Measurements from ENCODE around the gene ELMO1. TPM values are rescaled to one million over a fixed set of nuclear protein-coding genes. Genes with fewer than 3 reads are reported as not detected.

The ELMO1 gene
- polyA plus RNA-seq, 1 experiment, result not detected

- TF ChIP-seq CTCF (IDR thresholded peaks at IDR 0.05; ENCODE audit: low read depth, low read length), result no peak
- ChIA-PET CTCF (no interaction called here), POLR2A (no interaction called here)
- DNase-seq (ENCODE audit: low read depth, low spot score), result no peak
- H3K9me3 ChIP-seq (ENCODE audit: control insufficient read depth, insufficient read depth, low read length), result no peaks in the 10 kb centered on the region; the same call in 1 of the 2 replicates
- H3K4me3 ChIP-seq (ENCODE audit: low read depth, low read length), result no peak overlapping the region
- H3K27ac ChIP-seq (ENCODE audit: low read depth, low read length), result no peak overlapping the region
- H3K27me3 ChIP-seq (ENCODE audit: control insufficient read depth, insufficient read depth, low read length), result no peaks in the 10 kb centered on the region
These were observed 153.3 kb downstream of the ELMO1 start for GRCh38 chr7:37295401-37295800.

GRCh38 chr7:37290731-37291130 lies 157.9 kb downstream of the ELMO1 start:
- H3K27ac ChIP-seq (ENCODE audit: low read depth, low read length), result no peak overlapping the region
- H3K27me3 ChIP-seq (ENCODE audit: control insufficient read depth, insufficient read depth, low read length), result no peaks in the 10 kb centered on the region
- ChIA-PET POLR2A (no interaction called here), CTCF (no interaction called here)
- no peak overlapping the region for H3K4me3 ChIP-seq (ENCODE audit: low read depth, low read length)
- no peak for DNase-seq (ENCODE audit: low read depth, low spot score)
- no peaks in the 10 kb centered on the region; the same call in none of the 2 replicates for H3K9me3 ChIP-seq (ENCODE audit: control insufficient read depth, insufficient read depth, low read length)
- no peak for TF ChIP-seq CTCF (IDR thresholded peaks at IDR 0.05; ENCODE audit: low read depth, low read length)

GRCh38 chr7:37289781-37290180 lies 158.9 kb downstream of the ELMO1 start:
- H3K9me3 ChIP-seq (ENCODE audit: control insufficient read depth, insufficient read depth, low read length), result no peaks in the 10 kb centered on the region; the same call in none of the 2 replicates
- ChIA-PET POLR2A (no interaction called here), CTCF (no interaction called here)
- H3K4me3 ChIP-seq (ENCODE audit: low read depth, low read length), result no peak overlapping the region
- DNase-seq (ENCODE audit: low read depth, low spot score), result no peak
- H3K27ac ChIP-seq (ENCODE audit: low read depth, low read length), result no peak overlapping the region
- H3K27me3 ChIP-seq (ENCODE audit: control insufficient read depth, insufficient read depth, low read length), result no peaks in the 10 kb centered on the region
- TF ChIP-seq CTCF (IDR thresholded peaks at IDR 0.05; ENCODE audit: low read depth, low read length), result no peak

GRCh38 chr7:37289367-37289766 lies 159.3 kb downstream of the ELMO1 start:
- Histone ChIP-seq H3K27me3 (ENCODE audit: control insufficient read depth, insufficient read depth, low read length) (no peaks in the 10 kb centered on the region), H3K4me3 (ENCODE audit: low read depth, low read length) (no peak overlapping the region), H3K27ac (ENCODE audit: low read depth, low read length) (no peak overlapping the region), H3K9me3 (ENCODE audit: control insufficient read depth, insufficient read depth, low read length) (no peaks in the 10 kb centered on the region; the same call in none of the 2 replicates)
- DNase-seq (ENCODE audit: low read depth, low spot score), result no peak
- CTCF ChIA-PET, result no interaction called here
- POLR2A ChIA-PET, result no interaction called here
- no peak for TF ChIP-seq CTCF (IDR thresholded peaks at IDR 0.05; ENCODE audit: low read depth, low read length)

GRCh38 chr7:37287131-37287855 lies 161.4 kb downstream of the ELMO1 start:
- no peak for DNase-seq (ENCODE audit: low read depth, low spot score)
- POLR2A ChIA-PET, result no interaction called here

More at GRCh38 chr7:37287131-37287855, 161.4 kb downstream of the ELMO1 start:
- no peak for TF ChIP-seq CTCF (IDR thresholded peaks at IDR 0.05; ENCODE audit: low read depth, low read length)
- no peaks in the 10 kb centered on the region for H3K27me3 ChIP-seq (ENCODE audit: control insufficient read depth, insufficient read depth, low read length)
- H3K9me3 ChIP-seq (ENCODE audit: control insufficient read depth, insufficient read depth, low read length), result peaks cover 10% of the 10 kb centered on the region
- H3K27ac ChIP-seq (ENCODE audit: low read depth, low read length), result no peak overlapping the region
- no peak overlapping the region for H3K4me3 ChIP-seq (ENCODE audit: low read depth, low read length)
- CTCF ChIA-PET, result no interaction called here
